SK-N-SH treated with all-trans-retinoic acid at 6 μM for 48 hours (cell line): ENCODE data around the gene PRKCE.

ENCODE experiments used
- GLIS3 ChIP-seq: fragments of 250-450 bp; sonication (Bioruptor Pico); IDR thresholded peaks from 2 replicates; pipeline ENCODE4 v1.5.0; 2020; ENCODE audit warnings: mild to moderate bottlenecking, moderate library complexity
- POU6F1 ChIP-seq: fragments of 250-450 bp; sonication (Bioruptor Pico); IDR thresholded peaks from 2 replicates; pipeline ENCODE4 v1.8.0; 2021; ENCODE audit warnings: low read depth, mild to moderate bottlenecking, moderate library complexity, borderline replicate concordance
- RARB ChIP-seq: fragments of 250-450 bp; sonication (Bioruptor Pico); IDR thresholded peaks from 2 replicates; pipeline ENCODE4 v1.8.0; 2021; ENCODE audit warnings: mild to moderate bottlenecking, moderate library complexity
- TCF4 ChIP-seq: fragments of 250-450 bp; sonication (Bioruptor Pico); IDR thresholded peaks from 2 replicates; pipeline ENCODE4 v1.8.0; 2021; ENCODE audit warnings: mild to moderate bottlenecking, moderate library complexity, borderline replicate concordance
- TOX ChIP-seq: fragments of 250-450 bp; sonication (Bioruptor Pico); IDR thresholded peaks from 2 replicates; pipeline ENCODE4 v1.8.0; 2021; ENCODE audit warnings: mild to moderate bottlenecking, moderate library complexity, borderline replicate concordance

GRCh38 chr2:46188041-46188716 is 536.7 kb downstream of the PRKCE start:
- TF ChIP-seq POU6F1 (CRISPR knock-in tag) (no peak), GLIS3 (CRISPR knock-in tag) (no peak), TOX (CRISPR knock-in tag) (no peak), TCF4 (CRISPR knock-in tag) (no peak), RARB (CRISPR knock-in tag) (no peak)
